ENCODE results near the gene ZNF804B. TPM values are rescaled to one million over a fixed set of nuclear protein-coding genes. Genes with fewer than 3 reads are reported as not detected.

ZNF804B gene
- polyA plus RNA-seq, 1 donor = 0.04 TPM

DNA sequence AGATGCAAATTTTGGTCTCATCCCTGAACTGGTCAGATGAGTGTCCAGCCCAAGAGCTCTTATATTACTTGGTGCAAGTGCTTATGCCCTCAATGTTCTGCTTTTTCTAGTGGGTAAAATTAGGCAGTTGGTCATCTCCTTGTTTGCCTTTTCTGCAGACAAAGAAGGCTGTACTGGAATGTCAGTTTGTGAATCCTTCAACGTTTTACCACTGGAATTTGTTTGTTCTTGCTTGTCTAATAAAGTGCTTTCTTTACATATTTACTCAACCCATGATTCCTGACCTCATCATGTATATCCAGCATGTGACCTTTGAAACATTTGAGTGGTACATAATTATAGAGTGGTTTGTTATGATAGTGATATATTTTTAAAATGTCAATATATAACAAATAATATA lies 268.3 kb downstream of the ZNF804B start:
- Histone ChIP-seq H3K4me3 (ENCODE audit: low read length) (no peak overlapping the region), H3K9me3 (ENCODE audit: control insufficient read depth, low read depth, low read length) (no peaks in the 10 kb centered on the region), H3K27ac (ENCODE audit: low read length) (no peak overlapping the region), H3K27me3 (ENCODE audit: control insufficient read depth, insufficient read depth, low read length) (no peaks in the 10 kb centered on the region), H3K36me3 (ENCODE audit: control insufficient read depth, insufficient read depth, low read length) (no peaks in the 10 kb centered on the region), H3K4me1 (ENCODE audit: control insufficient read depth, insufficient read depth, low read length) (no peaks in the 10 kb centered on the region)
- WGBS (ENCODE audit: insufficient coverage, low lambda C conversion rate) = no CpG with 5 or more reads among the region's 1 CpG
- DNase-seq = no peak

DNA sequence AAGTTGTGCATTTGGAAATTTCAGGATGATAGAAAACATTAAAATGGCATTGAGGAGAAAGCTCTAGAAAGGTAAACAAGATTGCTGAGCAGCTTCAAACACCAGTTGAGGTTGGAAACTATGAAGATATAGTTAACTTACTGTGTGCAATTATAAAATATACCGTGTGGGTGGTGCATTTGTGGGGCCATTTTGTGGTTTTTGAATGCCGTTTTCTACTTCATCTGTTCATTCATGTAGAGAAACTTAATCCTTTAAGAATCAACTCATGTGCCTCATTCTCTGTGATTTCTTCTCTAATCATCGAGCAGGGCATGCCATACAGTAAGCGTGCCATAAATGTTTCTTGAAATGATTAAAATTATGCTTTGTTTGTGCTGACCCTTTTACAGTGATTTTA lies 268.8 kb downstream of the ZNF804B start:
- H3K36me3 ChIP-seq (ENCODE audit: control insufficient read depth, insufficient read depth, low read length) = no peaks in the 10 kb centered on the region
- WGBS (ENCODE audit: insufficient coverage, low lambda C conversion rate) = 100% methylated on average over 1 of the region's 4 CpGs
- no peak for DNase-seq
- no peak overlapping the region for H3K4me3 ChIP-seq (ENCODE audit: low read length)
- no peaks in the 10 kb centered on the region for H3K27me3 ChIP-seq (ENCODE audit: control insufficient read depth, insufficient read depth, low read length)
- no peaks in the 10 kb centered on the region for H3K4me1 ChIP-seq (ENCODE audit: control insufficient read depth, insufficient read depth, low read length)
- H3K27ac ChIP-seq (ENCODE audit: low read length) = no peak overlapping the region
- H3K9me3 ChIP-seq (ENCODE audit: control insufficient read depth, low read depth, low read length) = no peaks in the 10 kb centered on the region

DNA sequence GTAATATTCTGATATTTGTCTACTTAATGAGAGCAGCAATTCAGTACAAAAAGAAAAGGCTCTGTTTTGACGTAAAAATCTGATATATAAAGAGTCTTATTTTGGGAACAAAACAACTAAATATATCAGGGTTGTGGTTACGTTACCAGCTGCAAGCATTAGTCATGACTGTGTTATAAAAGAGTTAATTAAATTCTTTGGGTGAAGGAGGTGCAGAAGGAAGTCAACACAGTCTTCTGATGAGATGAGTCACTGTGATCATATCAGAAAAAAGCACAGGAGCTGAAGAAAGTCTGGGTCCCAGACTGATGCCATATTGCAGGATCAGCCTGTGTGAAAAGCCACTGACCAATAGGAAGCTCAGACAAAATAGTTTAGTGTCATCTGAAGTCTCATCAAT lies 270.4 kb downstream of the ZNF804B start:
- Histone ChIP-seq H3K4me1 (ENCODE audit: control insufficient read depth, insufficient read depth, low read length) (no peaks in the 10 kb centered on the region), H3K36me3 (ENCODE audit: control insufficient read depth, insufficient read depth, low read length) (no peaks in the 10 kb centered on the region), H3K27me3 (ENCODE audit: control insufficient read depth, insufficient read depth, low read length) (no peaks in the 10 kb centered on the region), H3K27ac (ENCODE audit: low read length) (no peak overlapping the region), H3K4me3 (ENCODE audit: low read length) (no peak overlapping the region), H3K9me3 (ENCODE audit: control insufficient read depth, low read depth, low read length) (no peaks in the 10 kb centered on the region)
- no peak for DNase-seq
- WGBS (ENCODE audit: insufficient coverage, low lambda C conversion rate) = 88% methylated on average over 1 of the region's 2 CpGs

DNA sequence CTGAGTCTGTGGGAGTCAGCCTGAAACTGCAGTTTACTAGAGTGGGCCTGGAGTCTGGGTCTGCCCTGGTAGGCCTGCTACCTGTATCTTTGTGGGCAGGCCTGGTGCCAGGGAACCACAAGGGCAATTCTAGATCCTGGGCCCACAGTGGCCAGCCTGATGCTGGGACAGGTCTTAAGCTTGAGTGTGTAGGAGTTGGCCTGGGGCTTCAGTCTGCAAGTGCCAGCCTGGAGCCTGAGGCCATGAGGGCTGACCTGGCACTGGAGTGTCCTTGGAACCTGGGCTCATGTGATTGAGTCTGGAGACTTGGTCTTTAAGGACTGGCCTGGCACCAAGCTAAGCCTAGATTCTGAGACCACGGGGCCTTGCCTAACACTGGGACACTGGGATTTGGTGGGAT lies 281.7 kb downstream of the ZNF804B start:
- Histone ChIP-seq H3K4me1 (ENCODE audit: control insufficient read depth, insufficient read depth, low read length) (no peaks in the 10 kb centered on the region), H3K4me3 (ENCODE audit: low read length) (no peak overlapping the region), H3K27ac (ENCODE audit: low read length) (no peak overlapping the region), H3K9me3 (ENCODE audit: control insufficient read depth, low read depth, low read length) (no peaks in the 10 kb centered on the region), H3K36me3 (ENCODE audit: control insufficient read depth, insufficient read depth, low read length) (no peaks in the 10 kb centered on the region), H3K27me3 (ENCODE audit: control insufficient read depth, insufficient read depth, low read length) (no peaks in the 10 kb centered on the region)
- DNase-seq = no peak
- WGBS (ENCODE audit: insufficient coverage, low lambda C conversion rate) = no CpG with 5 or more reads among the region's 1 CpG

DNA sequence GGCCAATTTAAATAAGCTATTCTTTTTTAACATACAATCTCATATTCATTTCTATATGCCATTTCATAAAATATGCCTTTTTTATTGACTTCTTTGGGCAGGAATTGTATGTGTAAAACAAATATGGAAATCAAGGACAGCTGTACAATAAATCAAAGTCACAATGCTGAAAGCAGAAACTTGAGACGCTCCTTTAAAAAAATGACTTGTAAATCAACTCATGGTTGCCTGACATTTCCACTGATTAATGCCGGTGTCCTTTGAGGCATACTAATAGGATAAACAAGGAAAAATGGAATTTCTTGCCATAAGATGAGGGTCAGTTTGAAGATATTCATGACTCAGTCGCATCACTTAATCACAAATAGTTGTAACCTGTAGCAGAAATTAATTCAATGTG lies 283.4 kb downstream of the ZNF804B start:
- Histone ChIP-seq H3K4me3 (ENCODE audit: low read length) (no peak overlapping the region), H3K27me3 (ENCODE audit: control insufficient read depth, insufficient read depth, low read length) (no peaks in the 10 kb centered on the region), H3K27ac (ENCODE audit: low read length) (no peak overlapping the region), H3K9me3 (ENCODE audit: control insufficient read depth, low read depth, low read length) (no peaks in the 10 kb centered on the region), H3K4me1 (ENCODE audit: control insufficient read depth, insufficient read depth, low read length) (no peaks in the 10 kb centered on the region), H3K36me3 (ENCODE audit: control insufficient read depth, insufficient read depth, low read length) (no peaks in the 10 kb centered on the region)
- 40% methylated on average over 1 of the region's 3 CpGs for whole genome bisulfite sequencing (ENCODE audit: insufficient coverage, low lambda C conversion rate)
- no peak for DNase-seq

DNA sequence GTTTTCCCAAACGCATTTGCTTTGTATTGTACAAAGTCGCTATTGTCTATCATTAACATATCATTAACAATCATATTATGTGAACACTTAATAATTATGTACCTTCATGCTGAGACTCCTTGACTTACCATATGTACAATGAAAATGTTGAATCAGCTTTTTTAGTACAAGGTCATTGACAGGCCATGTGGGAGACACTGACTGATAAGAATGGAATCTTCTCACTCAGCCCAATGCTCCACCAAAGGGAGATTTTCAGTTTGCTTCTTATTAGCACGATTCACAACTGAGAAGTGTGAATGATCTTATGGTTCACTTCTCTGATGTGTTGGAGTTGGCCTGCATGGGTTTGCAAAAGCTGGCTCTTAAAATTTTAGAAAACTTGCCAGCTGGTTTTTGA lies 289.5 kb downstream of the ZNF804B start:
- no peaks in the 10 kb centered on the region for H3K36me3 ChIP-seq (ENCODE audit: control insufficient read depth, insufficient read depth, low read length)
- no peaks in the 10 kb centered on the region for H3K9me3 ChIP-seq (ENCODE audit: control insufficient read depth, low read depth, low read length)
- WGBS (ENCODE audit: insufficient coverage, low lambda C conversion rate) = 94% methylated on average over 2 of the region's 3 CpGs
- no peaks in the 10 kb centered on the region for H3K27me3 ChIP-seq (ENCODE audit: control insufficient read depth, insufficient read depth, low read length)
- H3K27ac ChIP-seq (ENCODE audit: low read length) = no peak overlapping the region
- H3K4me1 ChIP-seq (ENCODE audit: control insufficient read depth, insufficient read depth, low read length) = no peaks in the 10 kb centered on the region
- DNase-seq = no peak
- H3K4me3 ChIP-seq (ENCODE audit: low read length) = no peak overlapping the region

DNA sequence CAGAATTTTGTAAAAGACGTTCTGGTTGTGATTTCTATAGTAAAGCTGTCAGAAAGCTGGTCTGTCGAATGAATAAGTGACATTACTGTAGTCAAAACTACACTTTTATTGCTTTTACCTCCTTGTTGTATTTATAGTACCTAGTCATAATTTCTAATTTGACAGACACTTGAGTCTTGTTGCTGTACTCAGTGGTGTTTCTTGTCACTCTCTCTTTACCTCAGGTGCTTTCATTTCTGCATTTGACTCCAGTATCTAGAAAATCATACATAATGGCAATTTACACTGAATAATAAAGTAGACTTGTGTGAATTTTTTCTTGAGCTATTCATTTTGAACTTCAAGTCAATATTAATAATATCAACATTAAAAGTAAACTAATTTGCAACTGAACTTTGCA lies 293.6 kb downstream of the ZNF804B start:
- Histone ChIP-seq H3K27ac (ENCODE audit: low read length) (no peak overlapping the region), H3K4me1 (ENCODE audit: control insufficient read depth, insufficient read depth, low read length) (no peaks in the 10 kb centered on the region), H3K36me3 (ENCODE audit: control insufficient read depth, insufficient read depth, low read length) (no peaks in the 10 kb centered on the region), H3K9me3 (ENCODE audit: control insufficient read depth, low read depth, low read length) (no peaks in the 10 kb centered on the region), H3K27me3 (ENCODE audit: control insufficient read depth, insufficient read depth, low read length) (no peaks in the 10 kb centered on the region), H3K4me3 (ENCODE audit: low read length) (no peak overlapping the region)
- WGBS (ENCODE audit: insufficient coverage, low lambda C conversion rate) = 100% methylated on average over 2 of the region's 2 CpGs
- DNase-seq = no peak

DNA sequence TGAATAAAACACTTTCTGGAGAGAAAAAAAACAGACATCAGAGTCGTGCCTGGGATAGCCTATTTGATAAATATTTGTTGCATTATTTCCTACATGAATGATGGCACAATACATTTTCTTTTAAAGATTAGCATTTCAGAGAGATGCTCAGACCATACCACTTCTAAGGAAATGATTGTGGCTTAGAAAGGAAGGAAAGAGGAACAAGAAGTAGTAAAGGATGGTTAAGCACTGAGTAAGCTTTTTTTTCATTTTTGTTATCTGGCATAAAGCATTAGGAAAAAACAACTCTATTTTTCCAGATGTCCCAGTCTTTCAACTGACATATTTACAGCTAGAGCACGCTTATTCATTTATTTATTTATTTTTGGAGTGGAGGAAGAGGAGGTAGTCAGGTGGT lies 294.9 kb downstream of the ZNF804B start:
- H3K4me3 ChIP-seq (ENCODE audit: low read length) = no peak overlapping the region
- H3K36me3 ChIP-seq (ENCODE audit: control insufficient read depth, insufficient read depth, low read length) = no peaks in the 10 kb centered on the region
- 67% methylated on average over 1 of the region's 2 CpGs for WGBS (ENCODE audit: insufficient coverage, low lambda C conversion rate)

DNA sequence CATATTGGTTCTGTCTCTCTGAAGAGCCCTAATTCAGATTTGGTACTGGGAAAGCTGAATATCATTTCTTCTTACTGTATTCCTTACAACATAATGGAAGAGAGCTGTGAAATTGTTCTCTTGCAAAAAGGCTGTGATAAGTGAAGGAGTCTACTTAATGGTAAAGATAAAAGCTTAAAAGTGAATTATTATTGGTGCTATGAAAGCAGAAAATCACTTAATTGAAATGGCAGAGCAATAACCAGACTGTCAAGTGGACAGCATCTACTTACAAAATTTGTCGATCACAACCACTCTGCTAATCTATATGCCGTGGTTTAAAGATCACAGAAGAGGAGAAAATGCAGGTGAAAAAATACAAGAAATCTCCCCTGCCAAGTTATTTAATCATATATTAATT lies 300.7 kb downstream of the ZNF804B start:
- 100% methylated on average over 1 of the region's 2 CpGs for WGBS (ENCODE audit: insufficient coverage, low lambda C conversion rate)
- no peaks in the 10 kb centered on the region for H3K4me1 ChIP-seq (ENCODE audit: control insufficient read depth, insufficient read depth, low read length)
- no peak overlapping the region for H3K27ac ChIP-seq (ENCODE audit: low read length)
- no peak for DNase-seq
- no peaks in the 10 kb centered on the region for H3K27me3 ChIP-seq (ENCODE audit: control insufficient read depth, insufficient read depth, low read length)
- H3K36me3 ChIP-seq (ENCODE audit: control insufficient read depth, insufficient read depth, low read length) = no peaks in the 10 kb centered on the region
- H3K4me3 ChIP-seq (ENCODE audit: low read length) = no peak overlapping the region
- H3K9me3 ChIP-seq (ENCODE audit: control insufficient read depth, low read depth, low read length) = no peaks in the 10 kb centered on the region

More for the DNA sequence above, 294.9 kb downstream of the ZNF804B start:
- Histone ChIP-seq H3K9me3 (ENCODE audit: control insufficient read depth, low read depth, low read length) (no peaks in the 10 kb centered on the region), H3K27me3 (ENCODE audit: control insufficient read depth, insufficient read depth, low read length) (no peaks in the 10 kb centered on the region), H3K27ac (ENCODE audit: low read length) (no peak overlapping the region), H3K4me1 (ENCODE audit: control insufficient read depth, insufficient read depth, low read length) (no peaks in the 10 kb centered on the region)
- no peak for DNase-seq

DNA sequence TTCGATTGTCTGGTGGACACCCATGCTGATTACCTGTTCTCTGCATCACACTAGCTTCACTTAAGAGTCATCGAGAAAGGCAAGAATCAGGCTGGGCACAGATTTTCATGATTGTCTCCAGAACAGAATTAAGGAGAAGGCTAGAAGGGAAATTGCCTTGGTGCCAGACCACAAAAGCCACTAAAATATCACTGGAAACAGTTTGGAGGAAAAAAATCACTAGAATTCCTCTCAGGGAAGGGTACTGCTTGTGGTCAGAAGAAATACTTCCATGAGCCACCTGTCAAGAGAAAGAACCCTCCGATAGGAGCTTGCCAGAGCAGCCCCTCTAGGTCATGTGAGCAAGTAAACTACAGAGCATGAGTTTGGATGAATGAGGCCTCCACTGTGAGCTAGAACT lies 305.3 kb downstream of the ZNF804B start:
- H3K9me3 ChIP-seq (ENCODE audit: control insufficient read depth, low read depth, low read length) = no peaks in the 10 kb centered on the region
- no peak overlapping the region for H3K4me3 ChIP-seq (ENCODE audit: low read length)
- WGBS (ENCODE audit: insufficient coverage, low lambda C conversion rate) = 100% methylated on average over 1 of the region's 3 CpGs
- DNase-seq = no peak
- H3K27me3 ChIP-seq (ENCODE audit: control insufficient read depth, insufficient read depth, low read length) = no peaks in the 10 kb centered on the region
- no peaks in the 10 kb centered on the region for H3K36me3 ChIP-seq (ENCODE audit: control insufficient read depth, insufficient read depth, low read length)
- H3K4me1 ChIP-seq (ENCODE audit: control insufficient read depth, insufficient read depth, low read length) = no peaks in the 10 kb centered on the region
- H3K27ac ChIP-seq (ENCODE audit: low read length) = no peak overlapping the region

DNA sequence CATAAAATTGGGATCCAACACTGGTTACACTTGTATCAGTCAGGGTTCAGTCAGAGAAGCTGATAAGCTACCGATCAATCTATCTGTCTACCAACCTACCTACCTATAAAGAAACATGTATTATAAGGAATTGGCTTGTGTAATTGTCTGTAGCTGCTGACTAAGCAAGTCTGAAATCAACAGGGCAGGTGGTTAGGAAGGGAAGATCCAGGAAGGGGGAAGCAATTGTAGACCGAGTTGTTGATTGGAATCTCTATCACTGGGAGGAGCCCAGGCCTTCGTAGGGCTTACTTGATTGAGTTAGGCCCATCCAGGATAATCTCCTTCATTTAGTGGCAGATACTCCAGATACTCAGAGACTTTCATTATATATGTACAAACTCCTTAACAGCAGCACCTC lies 307.5 kb downstream of the ZNF804B start:
- no peaks in the 10 kb centered on the region for H3K36me3 ChIP-seq (ENCODE audit: control insufficient read depth, insufficient read depth, low read length)
- H3K4me3 ChIP-seq (ENCODE audit: low read length) = no peak overlapping the region
- no CpG with 5 or more reads among the region's 3 CpGs for WGBS (ENCODE audit: insufficient coverage, low lambda C conversion rate)
- no peak overlapping the region for H3K27ac ChIP-seq (ENCODE audit: low read length)
- H3K4me1 ChIP-seq (ENCODE audit: control insufficient read depth, insufficient read depth, low read length) = no peaks in the 10 kb centered on the region
- no peaks in the 10 kb centered on the region for H3K27me3 ChIP-seq (ENCODE audit: control insufficient read depth, insufficient read depth, low read length)
- DNase-seq = no peak
- H3K9me3 ChIP-seq (ENCODE audit: control insufficient read depth, low read depth, low read length) = no peaks in the 10 kb centered on the region

Data from large intestine (tissue), 3 donors.